ENCODE measurements around the gene ARHGAP33.

DNA sequence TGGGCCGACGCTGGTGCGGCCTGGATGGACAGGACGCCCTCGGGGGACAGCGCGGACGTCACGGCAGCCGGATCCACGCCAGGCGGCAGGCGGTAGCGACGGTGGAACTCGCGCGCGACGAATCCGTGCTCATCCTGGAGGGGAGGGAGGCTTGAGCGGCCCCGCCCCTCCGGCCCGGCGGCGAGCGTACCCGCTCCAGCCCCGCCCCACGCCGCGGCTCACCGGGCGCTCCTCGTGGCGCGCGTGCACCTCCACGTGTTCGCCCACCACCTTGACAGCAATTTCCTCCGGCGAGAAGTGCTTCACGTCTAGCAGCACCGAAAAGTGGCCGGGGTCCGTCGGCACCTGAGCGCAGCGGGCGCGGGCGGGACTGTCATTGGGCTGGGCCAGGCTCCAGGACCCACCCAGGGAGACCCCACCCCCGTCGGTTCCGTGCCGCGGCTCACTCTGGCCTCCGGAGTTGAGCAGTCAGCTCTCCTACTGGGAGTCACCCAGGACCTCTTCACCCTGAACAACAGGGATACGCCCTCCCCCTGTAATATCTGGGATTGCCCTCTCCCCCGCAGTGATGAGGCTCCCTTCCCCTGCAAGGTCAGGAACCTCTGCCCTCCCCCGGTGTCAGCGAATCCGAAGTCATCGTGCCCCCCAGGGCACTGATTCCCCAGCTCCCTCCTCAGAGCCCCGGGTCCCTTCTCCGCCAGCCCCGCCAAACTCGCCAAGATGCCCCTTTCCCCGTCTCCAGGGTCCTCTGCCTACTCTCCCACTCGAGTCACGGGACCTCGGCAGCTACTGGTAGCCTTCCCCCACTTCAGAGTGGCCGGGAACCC lies 19.6 kb upstream of the ARHGAP33 start:
- TF ChIP-seq CTCF (IDR thresholded peaks at IDR 0.05) (no peak), SMC3 (IDR thresholded peaks at IDR 0.05; ENCODE audit: low read depth, low read length) (no peak)
